ENCODE measurements around the gene CDH4.

The CDH4 gene

DNA sequence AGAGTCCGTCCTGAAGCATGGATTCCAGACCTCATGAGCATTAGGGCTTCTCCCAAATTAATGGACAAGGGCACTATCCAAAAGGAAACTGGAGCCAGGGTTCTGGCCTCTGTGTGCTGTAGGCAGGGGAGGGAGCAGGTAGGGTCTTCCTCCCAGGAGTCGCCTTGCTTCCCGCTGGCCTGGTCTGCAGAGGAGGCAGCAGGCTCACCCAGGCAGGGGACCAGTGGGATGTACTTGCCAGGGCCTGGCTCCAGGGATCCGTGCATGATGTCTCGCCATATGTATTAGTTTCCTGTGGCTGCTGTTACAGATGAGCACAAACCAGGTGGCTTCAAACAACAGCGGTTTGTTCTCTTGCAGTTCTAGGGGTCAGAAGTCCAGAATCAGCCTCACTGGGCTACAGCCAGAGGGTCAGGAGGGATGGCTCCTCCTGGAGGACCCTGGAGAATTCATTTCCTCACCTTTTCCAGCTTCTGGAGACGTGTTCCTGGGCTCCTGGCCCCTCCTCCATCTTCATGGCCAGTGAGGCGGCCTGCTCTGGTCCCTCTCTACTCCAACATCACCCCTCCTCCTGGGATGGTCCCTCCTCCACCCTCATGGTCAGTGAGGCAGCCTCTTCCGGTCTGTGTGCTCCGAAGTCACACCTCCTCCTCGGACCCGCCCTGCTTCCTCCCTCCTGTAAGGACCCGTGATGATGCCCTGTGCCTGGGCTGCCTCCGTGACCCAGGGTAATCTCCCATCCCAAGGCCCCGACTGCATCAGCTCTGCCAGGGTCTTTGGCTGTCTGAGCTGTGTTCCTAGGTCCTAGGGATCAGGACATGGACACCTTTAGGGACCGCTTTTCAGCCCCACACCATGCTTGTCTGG lies 329.1 kb downstream of the CDH4 start:
- in situ Hi-C loops (cut with HindIII; ENCODE audit: low pct_ligation_motif_present, low pct_unique_long_range_greater_than_20kb, low sequenced_read_pairs): no loop called here

GRCh38 chr20:61581825-61582188 lies 329.7 kb downstream of the CDH4 start:
- in situ Hi-C loops (cut with HindIII; ENCODE audit: low pct_ligation_motif_present, low pct_unique_long_range_greater_than_20kb, low sequenced_read_pairs): no loop called here
- no peak for DNase-seq

More for the DNA sequence above, 329.1 kb downstream of the CDH4 start:
- DNase-seq: no peak

- no peak for DNase-seq
- in situ Hi-C loops (cut with HindIII; ENCODE audit: low pct_ligation_motif_present, low pct_unique_long_range_greater_than_20kb, low sequenced_read_pairs): no loop called here
Measured at GRCh38 chr20:61582196-61582923, 330.3 kb downstream of the CDH4 start.

DNA sequence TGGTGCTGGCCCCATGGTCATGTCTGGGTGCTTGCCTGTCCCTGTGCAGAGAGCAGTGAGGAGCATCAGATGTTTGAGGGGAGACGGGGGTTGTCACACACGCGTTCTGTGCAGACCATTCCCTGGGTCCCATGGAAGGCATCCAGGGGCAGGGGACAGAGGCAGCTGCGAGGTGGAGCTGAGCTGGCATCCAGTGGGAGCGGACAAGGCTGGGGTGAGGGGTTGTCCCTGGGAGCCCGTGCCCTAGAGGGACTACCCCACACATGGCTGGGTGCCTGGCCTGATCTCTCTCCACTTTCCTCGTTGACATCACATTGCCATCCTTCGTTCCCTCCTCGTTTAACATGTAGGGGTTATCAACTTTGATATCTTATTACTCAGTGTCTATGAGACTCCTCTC lies 331.3 kb downstream of the CDH4 start:
- in situ Hi-C loops (cut with HindIII; ENCODE audit: low pct_ligation_motif_present, low pct_unique_long_range_greater_than_20kb, low sequenced_read_pairs): no loop called here
- no peak for DNase-seq

DNA sequence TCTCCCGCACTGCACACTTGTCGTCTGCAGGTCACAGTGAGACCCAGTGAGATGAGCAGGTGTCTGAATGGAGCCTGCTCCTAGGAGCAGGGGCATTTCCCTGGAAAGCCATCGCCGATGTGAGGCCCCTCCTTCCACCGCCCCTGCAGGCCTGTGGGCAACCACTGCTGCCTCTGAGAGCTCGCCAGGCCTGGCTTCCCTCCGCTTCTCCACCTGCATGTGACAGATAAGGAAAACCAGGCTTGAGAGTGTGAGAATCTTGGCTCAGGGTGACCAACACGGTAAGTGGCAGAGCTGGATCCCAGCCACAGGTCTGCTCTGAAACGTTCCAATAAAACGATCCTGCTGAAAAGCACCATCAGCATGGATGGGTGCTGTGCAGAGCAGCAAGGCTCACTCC lies 332.8 kb downstream of the CDH4 start:
- no peak for DNase-seq

GRCh38 chr20:61585764-61586163 lies 333.7 kb downstream of the CDH4 start:
- DNase-seq: no peak
- in situ Hi-C loops (cut with HindIII; ENCODE audit: low pct_ligation_motif_present, low pct_unique_long_range_greater_than_20kb, low sequenced_read_pairs): no loop called here

More for the DNA sequence above, 332.8 kb downstream of the CDH4 start:
- in situ Hi-C loops (cut with HindIII; ENCODE audit: low pct_ligation_motif_present, low pct_unique_long_range_greater_than_20kb, low sequenced_read_pairs): no loop called here

GRCh38 chr20:61587036-61587435 lies 335.0 kb downstream of the CDH4 start:
- DNase-seq: no peak

GRCh38 chr20:61587681-61588289 lies 335.7 kb downstream of the CDH4 start:
- no peak for DNase-seq
- in situ Hi-C loops (cut with HindIII; ENCODE audit: low pct_ligation_motif_present, low pct_unique_long_range_greater_than_20kb, low sequenced_read_pairs): no loop called here

More at GRCh38 chr20:61587036-61587435, 335.0 kb downstream of the CDH4 start:
- in situ Hi-C loops (cut with HindIII; ENCODE audit: low pct_ligation_motif_present, low pct_unique_long_range_greater_than_20kb, low sequenced_read_pairs): no loop called here

GRCh38 chr20:61588411-61589385 lies 336.6 kb downstream of the CDH4 start:
- peak; percentile 63 for DNase-seq
- in situ Hi-C loops (cut with HindIII; ENCODE audit: low pct_ligation_motif_present, low pct_unique_long_range_greater_than_20kb, low sequenced_read_pairs): no loop called here

- in situ Hi-C loops (cut with HindIII; ENCODE audit: low pct_ligation_motif_present, low pct_unique_long_range_greater_than_20kb, low sequenced_read_pairs): no loop called here
- no peak for DNase-seq
Measured at GRCh38 chr20:61590236-61590635, 338.2 kb downstream of the CDH4 start.

DNA sequence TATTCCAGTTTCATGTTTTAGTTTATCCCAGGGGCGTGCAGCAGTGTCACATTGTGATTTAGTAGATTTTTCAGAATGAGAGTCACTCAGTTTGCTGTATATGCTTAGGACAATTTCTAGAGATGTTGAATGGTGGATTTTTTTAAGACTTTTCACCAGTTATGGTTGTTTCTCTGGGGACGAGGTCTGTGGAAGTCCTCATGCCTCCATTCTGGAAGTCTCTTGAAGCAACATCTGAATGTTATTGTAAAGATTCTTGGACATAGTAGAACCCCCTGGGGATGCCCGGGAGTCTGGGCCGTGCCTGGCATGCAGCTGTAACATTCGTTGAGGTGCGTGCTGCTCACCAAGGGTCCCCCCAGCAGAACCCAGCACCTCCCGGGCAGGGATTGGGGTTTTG lies 341.5 kb downstream of the CDH4 start:
- DNase-seq: no peak
- in situ Hi-C loops (cut with HindIII; ENCODE audit: low pct_ligation_motif_present, low pct_unique_long_range_greater_than_20kb, low sequenced_read_pairs): no loop called here

GRCh38 chr20:61594198-61594597 lies 342.1 kb downstream of the CDH4 start:
- in situ Hi-C loops (cut with HindIII; ENCODE audit: low pct_ligation_motif_present, low pct_unique_long_range_greater_than_20kb, low sequenced_read_pairs): no loop called here
- no peak for DNase-seq

DNA sequence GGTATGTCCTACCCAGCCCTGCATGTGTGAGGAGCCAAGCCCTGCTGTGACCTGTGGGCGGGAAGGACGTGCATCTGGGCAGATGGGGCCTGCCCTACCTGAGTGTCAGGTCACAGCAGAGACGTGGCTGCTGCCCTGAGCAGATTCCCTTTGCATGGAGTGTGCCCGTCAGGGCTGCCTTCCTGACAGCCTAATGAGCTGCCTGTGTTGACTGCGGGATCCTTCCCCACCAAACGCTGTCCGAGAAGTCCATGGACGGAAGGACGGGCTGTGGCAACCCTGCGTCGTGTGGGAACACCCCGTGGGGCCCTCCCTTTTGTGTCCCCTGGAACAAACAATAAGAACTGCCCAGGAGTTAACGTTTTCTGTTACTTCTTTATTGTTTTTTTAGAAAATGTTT lies 343.2 kb downstream of the CDH4 start:
- DNase-seq: no peak
- in situ Hi-C loops (cut with HindIII; ENCODE audit: low pct_ligation_motif_present, low pct_unique_long_range_greater_than_20kb, low sequenced_read_pairs): no loop called here

DNA sequence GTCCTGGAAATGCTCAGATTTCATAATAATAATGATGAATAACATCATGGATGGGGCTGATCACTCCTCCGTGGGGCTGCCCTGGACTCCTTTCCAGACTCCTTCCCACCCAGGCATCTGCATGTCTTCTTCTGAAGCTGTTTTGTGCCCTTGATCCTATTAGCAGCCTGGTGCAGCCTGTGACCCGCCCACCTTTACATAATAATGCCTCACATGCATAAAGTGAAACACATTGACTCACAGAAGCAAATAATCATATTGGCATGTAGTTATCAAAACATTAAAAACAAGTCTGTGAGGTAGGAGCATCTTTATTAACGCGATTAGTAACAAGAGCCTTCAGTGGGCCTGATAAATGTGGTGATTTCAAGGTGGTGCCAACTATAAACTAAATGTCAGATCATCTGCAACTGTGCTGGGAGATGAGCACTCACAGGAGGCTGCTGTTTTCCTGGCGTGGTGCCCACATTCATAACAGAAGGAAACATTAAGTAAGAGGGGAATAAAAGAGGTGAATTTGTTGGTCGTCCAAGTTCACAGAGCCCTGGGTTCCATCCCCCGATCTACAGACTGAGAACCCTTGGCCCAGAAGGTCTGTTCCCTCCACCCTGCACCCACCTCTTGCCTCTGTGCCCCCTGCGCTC lies 344.7 kb downstream of the CDH4 start:
- in situ Hi-C loops (cut with HindIII; ENCODE audit: low pct_ligation_motif_present, low pct_unique_long_range_greater_than_20kb, low sequenced_read_pairs): no loop called here
- no peak for DNase-seq

- in situ Hi-C loops (cut with HindIII; ENCODE audit: low pct_ligation_motif_present, low pct_unique_long_range_greater_than_20kb, low sequenced_read_pairs): no loop called here
Measured at GRCh38 chr20:61597996-61598395, 345.9 kb downstream of the CDH4 start.

GRCh38 chr20:61598586-61598985 lies 346.5 kb downstream of the CDH4 start:
- DNase-seq: no peak
- in situ Hi-C loops (cut with HindIII; ENCODE audit: low pct_ligation_motif_present, low pct_unique_long_range_greater_than_20kb, low sequenced_read_pairs): no loop called here

More at GRCh38 chr20:61597996-61598395, 345.9 kb downstream of the CDH4 start:
- DNase-seq: no peak

GRCh38 chr20:61599061-61599531 lies 347.0 kb downstream of the CDH4 start:
- no peak for DNase-seq
- in situ Hi-C loops (cut with HindIII; ENCODE audit: low pct_ligation_motif_present, low pct_unique_long_range_greater_than_20kb, low sequenced_read_pairs): no loop called here

DNA sequence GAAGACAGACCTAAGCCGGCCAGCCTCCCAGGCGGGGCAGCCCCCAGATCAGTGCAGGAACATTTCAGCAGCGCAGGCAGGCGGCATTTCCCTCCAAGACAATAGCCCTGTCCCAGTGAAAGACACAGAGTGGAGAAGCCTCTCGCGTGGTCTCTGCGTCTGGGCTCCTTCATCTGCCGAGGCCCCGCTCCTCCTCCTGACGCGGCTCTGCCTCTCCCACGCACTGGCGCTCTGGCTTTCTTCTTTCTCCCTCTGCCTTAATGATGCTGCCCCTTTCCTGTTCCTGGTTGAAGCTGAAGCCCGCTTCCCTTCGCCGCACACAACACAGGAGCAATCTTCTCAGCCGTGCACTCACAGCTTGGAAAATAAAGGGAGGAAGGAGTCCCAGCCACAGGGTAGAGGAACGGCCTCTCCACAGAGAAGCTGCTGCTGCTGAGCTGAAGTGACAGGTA lies 347.5 kb downstream of the CDH4 start:
- DNase-seq: no peak
- in situ Hi-C loops (cut with HindIII; ENCODE audit: low pct_ligation_motif_present, low pct_unique_long_range_greater_than_20kb, low sequenced_read_pairs): no loop called here

All from ACHN (cell line).